Inflammatory macrophage (primary cell): Measurements from ENCODE around the gene YIF1B.
A peak's percentile ranks its signal among the peaks of the same experiment; 100 is the strongest.
"Not testable (repeated sequence)": the region's sequence is repeated elsewhere in the genome, so short reads cannot be mapped to it uniquely, and the experiment has no call there.

Experiments used
- DNase-seq, 2 donors: peaks; one replicate each; pipeline ENCODE4 v3.0.0-alpha.2; 2020 to 2022
- total RNA-seq, 18 experiments: gene quantifications; one replicate each; lab custom pipeline; 2026; ENCODE audit warnings: mixed read lengths in 6 of 18, inconsistent platforms in 2 of 18; lab: John Stamatoyannopoulos, UW

YIF1B gene
- total RNA-seq: 29.3 to 105 (median 59.8) reads per million in 18 experiments

GRCh38 chr19:38315657-38316476 is at the start of gene YIF1B:
Gene YIF1B, minus strand, starts transcription at chr19:38315947. Its CDS starts 30 bp downstream, at chr19:38315917.
- DNase-seq: peak; percentile 97 to 98

GRCh38 chr19:38362946-38363688 is 47.4 kb upstream of the YIF1B start:
- not testable (repeated sequence) for DNase-seq

- peak; percentile 85 to 86 for DNase-seq
These were observed 46.6 kb upstream of the YIF1B start for GRCh38 chr19:38362076-38362945.

- DNase-seq: peak; percentile 63 to 85
These were observed 45.9 kb upstream of the YIF1B start for GRCh38 chr19:38361633-38362075.

- peak in 1 of 2 donors; percentile 15 for DNase-seq
These were observed 45.3 kb upstream of the YIF1B start for GRCh38 chr19:38360839-38361631.

GRCh38 chr19:38360351-38360750 is 44.6 kb upstream of the YIF1B start:
- DNase-seq: no peak

- no peak for DNase-seq
These were observed 43.7 kb upstream of the YIF1B start for GRCh38 chr19:38359242-38360021.

- no peak for DNase-seq
These were observed 42.3 kb upstream of the YIF1B start for GRCh38 chr19:38358071-38358470.

GRCh38 chr19:38355728-38356725 is 40.3 kb upstream of the YIF1B start:
- no peak for DNase-seq

- no peak for DNase-seq
These were observed 36.9 kb upstream of the YIF1B start for GRCh38 chr19:38352611-38353010.

- no peak for DNase-seq
These were observed 36.2 kb upstream of the YIF1B start for GRCh38 chr19:38351865-38352395.

- DNase-seq: no peak
These were observed 35.1 kb upstream of the YIF1B start for GRCh38 chr19:38350883-38351282.

GRCh38 chr19:38346837-38347236 is 31.1 kb upstream of the YIF1B start:
- DNase-seq: no peak

- DNase-seq: no peak
These were observed 25.2 kb upstream of the YIF1B start for GRCh38 chr19:38340927-38341326.

GRCh38 chr19:38339011-38339410 is 23.3 kb upstream of the YIF1B start:
- not testable (repeated sequence) for DNase-seq

GRCh38 chr19:38337360-38337653 is 21.6 kb upstream of the YIF1B start:
- DNase-seq: no peak

GRCh38 chr19:38336638-38337359 is 21.1 kb upstream of the YIF1B start:
- DNase-seq: peak; percentile 98 to 99

GRCh38 chr19:38335949-38336637 is 20.3 kb upstream of the YIF1B start:
- peak; percentile 97 for DNase-seq
